CMK (cell line): ENCODE data around the gene PTMS.

Experiments
- DNase-seq: peaks from one replicate; pipeline ENCODE4 v3.0.0-alpha.2; 2010; ENCODE audit warnings: low read depth

The PTMS gene

DNA sequence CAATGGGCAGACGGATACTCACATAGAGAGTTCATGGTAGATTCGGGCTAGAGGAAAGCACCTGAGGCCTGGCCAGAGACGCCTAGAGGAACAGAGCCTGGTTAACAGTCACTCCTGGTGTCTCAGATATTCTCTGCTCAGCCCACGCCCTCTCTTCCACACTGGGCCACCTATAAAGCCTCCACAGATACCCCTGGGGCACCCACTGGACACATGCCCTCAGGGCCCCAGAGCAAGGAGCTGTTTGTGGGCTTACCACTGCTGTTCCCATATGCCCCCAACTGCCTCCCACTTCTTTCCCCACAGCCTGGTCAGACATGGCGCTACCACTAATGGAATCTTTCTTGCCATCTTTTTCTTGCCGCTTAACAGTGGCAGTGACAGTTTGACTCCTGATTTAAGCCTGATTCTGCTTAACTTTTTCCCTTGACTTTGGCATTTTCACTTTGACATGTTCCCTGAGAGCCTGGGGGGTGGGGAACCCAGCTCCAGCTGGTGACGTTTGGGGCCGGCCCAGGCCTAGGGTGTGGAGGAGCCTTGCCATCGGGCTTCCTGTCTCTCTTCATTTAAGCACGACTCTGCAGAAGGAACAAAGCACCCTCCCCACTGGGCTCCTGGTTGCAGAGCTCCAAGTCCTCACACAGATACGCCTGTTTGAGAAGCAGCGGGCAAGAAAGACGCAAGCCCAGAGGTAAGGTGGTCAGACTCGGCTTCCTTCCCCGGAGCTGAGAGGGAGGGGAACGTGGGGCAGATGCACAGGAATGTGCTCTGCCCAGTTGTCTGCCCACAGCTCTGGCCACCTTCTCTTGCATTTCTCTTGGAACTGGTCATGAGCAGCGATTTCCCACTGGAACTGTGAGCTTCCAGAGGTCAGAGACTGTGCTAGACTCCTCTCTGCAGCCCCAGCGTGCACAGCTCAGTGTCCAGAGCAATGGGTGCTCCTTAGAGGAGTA is 23.1 kb downstream of the PTMS start, which contains the start of gene CD4:
CD4 (plus strand) TSS at position 557 of the 953 bp plus-strand sequence. CDS start 10,611 bp downstream, outside the sequence.
- DNase-seq, result peak; percentile 82

DNA sequence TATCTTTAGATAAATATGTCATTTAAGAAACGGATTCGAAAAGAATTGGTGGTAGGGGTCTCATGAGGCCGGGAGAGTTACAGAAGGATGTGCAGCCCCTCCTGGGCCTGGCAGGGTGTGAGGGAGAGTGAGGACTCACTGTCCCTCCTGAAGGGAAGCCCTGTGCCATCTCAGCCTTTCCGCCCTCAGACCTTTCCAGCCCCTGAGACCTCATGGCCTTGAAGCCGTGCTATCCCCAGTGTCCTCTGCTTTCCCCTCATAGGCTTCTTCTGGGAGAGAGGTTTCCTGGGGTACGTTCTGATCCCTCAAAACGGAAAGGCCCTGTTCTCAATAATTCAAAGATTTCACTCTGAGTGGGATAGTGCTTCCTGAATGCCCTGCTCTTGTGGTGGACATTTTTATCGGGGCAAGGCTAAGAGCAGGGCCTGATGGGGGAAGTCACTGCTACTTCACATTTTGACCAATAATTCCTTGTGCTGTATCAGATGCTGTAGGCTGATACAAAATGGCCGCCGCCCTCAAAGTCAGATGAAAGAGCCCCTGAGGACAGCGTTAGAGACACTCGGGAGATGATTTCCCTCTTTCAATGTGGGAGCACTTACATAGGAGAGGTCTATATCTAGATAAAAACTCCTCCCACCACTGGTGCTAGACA is 24.5 kb downstream of the PTMS start:
- DNase-seq, result peak; percentile 56

DNA sequence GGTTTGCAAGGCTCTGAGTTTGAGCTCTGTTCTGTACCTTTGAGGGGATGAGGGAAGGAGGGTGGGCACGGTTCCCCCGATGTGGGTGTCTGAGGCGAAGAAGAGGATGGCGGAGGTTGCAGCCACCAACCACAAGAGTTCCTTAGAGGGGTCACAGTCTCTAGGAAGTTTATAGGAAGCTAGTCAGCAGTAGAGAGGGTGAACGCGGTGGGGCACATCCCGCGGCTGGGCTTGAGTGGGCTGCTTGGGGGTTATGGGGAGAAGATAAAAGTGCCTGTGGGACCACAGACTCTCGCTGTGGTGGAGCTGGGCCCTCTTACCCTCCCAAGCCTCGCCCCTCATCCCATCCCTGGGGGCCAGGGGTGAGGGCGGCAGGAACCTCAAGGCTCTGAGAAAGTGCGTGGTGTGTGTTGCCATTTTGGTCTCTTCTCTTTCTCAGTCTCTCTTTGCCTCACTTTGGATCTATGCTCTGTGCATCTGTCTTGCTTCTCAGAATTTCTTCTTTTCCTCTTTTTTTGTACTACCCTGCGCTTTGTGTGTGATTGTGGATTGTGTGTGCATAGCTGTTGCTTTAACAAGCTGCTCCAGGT is 25.9 kb downstream of the PTMS start:
- DNase-seq, result no peak

DNA sequence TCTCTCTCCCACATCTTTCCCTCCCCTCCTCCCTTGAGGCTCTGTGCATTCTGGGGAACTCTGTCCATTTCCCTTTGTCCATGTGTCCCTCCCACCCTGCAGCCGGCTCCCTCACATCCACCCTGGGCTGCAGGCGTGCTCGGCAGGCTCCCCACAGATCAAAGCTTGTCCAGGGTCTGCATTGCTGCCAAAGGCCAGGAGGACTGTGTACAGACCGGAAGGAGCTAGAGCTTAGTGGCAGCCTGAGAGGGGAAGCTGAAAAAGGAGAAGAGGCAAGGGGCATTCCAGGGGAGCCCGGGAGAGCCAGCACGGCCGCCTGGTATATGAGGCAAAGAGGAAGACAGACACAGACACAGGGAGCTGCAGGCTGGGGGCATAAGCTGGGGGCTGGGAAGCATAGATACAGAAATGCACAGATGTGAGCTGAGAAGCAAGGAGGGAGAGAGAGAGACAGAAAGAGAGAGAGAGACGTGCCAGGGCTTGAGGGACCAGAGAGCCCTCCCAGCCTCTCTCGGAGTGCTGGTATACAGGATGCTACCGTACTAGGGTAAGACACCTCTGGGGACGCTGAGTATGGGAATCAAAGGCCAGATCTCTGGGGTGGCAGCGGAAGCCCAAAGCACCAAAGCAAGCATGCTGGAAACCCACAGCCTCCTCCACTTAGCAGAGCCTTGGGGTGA is 26.5 kb downstream of the PTMS start:
- DNase-seq, result peak; percentile 63

DNA sequence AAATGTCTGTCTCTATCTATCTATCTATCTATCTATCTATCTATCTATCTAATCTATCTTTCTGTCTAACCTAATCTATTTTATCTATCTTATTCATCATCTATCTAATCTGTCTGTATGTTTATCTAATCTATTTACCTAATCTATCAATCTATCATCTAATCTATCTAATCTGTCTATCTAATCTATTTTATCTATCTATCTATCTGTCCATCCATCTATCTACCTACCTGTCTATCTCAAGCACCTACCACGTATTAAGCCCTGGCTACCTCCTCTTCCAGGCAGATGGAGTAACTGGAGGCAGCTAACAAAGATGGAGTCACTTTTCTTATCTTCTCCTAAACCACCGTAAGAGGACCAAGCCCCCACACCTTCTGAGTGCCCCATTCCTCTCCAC is 28.9 kb downstream of the PTMS start:
- no peak for DNase-seq

DNA sequence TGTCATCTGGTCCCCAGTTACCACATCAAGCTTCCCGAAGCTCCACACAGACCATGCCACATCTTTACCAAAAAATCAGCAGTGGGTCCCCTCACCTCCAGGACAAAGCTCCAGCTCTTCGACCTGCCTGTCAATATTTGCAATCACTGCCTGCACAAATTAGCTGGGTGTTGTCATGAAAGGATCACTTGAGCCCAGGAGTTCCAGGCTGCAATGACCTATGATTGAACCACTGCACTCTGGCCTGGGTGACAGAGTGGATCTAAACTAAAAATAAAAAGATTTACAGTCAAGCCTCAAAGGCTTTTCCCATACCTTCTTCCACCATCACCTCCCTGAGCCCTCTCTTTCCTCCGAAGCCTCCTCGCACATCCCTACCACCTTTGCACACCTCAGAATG is 30.4 kb downstream of the PTMS start:
- no peak for DNase-seq

DNA sequence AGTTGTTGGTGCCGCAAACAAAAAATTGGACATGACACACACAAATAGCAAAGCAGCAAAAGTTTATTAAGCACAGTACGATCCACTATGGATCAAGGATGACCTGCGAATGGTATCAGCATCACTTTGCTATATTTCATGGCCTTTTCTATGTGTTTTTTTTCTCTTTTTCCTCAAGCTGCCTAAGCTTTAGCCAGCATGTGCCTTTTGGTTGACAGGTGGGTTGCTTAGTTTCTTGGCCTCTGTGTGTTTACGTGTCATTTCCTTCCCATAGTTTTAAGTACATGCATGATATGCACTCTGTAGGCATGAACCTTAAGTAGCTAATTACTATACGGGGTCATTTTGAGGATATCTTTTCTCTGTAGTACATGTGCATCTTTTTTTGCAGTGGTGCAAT is 33.0 kb downstream of the PTMS start:
- DNase-seq, result no peak

DNA sequence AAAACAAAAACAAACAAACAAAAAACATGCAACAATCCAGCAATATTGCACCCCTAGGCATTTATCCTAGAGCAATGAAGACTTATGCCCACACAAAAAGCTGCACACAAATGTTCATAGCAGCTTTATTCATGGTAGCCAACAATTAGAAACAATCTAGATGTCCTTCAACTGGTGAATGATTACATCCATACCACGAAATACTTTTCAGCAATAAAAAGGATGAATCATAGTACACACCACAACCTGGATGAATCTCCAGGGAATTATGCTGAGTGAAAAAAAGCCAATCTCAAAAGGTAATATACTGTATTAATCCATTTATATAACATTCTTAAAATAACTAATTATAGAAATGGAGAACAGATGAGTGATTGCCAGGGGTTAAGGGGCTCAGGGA is 41.0 kb downstream of the PTMS start:
- no peak for DNase-seq

DNA sequence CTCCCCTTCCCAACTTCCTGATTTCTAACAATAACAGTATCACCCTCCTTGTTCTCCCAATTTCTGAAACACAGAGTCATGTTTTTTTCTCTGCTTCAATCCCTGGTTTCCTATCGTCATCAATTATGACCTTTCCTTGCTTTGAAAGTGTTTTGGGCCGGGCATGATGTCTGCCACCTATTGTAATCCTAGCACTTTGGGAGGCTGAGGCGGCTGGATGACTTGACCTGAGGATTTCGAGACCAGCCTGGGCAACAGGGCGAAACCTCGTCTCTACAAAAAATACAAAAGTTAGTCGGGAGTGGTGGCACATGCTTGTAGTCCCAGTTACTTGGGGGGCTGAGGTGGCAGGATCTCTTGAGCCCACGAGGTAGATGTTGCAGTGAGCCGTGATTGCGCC is 42.9 kb downstream of the PTMS start:
- no peak for DNase-seq

DNA sequence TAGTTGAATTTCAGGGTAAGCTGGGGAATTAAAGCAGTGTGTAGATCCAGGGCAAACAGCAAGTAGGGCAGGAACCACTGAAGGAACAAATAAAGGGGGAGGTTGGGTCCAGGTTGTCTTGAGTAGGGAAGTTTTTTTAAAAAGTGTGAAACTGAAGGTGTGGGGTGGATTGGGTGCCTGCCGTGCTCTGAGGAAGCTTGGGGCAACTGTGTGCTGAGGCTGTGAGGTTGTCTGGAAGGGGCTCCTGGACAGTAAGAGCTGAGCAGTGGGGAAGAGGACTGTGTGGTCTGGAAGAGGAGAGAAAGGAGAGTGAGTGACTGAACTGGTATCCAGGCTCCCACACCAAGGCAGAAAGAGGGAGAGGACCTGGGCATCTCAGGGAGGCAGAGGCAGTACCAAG is 44.6 kb downstream of the PTMS start:
- DNase-seq, result no peak

DNA sequence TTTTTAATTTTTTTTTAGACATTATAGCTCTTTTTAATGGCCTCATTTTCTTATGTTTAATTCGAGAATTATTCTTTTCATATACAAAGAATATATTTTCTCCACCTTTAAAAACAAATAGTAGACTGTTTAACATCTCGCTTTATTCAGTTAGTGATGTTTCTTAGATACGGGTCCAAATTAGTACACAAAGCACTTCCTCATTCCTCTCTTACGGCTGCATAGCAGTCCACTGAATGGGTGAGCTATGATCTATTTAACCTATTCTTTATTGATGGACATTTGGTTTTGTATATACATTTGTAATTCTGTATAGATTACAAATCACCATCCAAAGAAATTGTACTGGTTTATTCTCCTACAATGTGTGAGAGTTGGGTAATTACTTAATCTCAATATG is 47.2 kb downstream of the PTMS start:
- no peak for DNase-seq

DNA sequence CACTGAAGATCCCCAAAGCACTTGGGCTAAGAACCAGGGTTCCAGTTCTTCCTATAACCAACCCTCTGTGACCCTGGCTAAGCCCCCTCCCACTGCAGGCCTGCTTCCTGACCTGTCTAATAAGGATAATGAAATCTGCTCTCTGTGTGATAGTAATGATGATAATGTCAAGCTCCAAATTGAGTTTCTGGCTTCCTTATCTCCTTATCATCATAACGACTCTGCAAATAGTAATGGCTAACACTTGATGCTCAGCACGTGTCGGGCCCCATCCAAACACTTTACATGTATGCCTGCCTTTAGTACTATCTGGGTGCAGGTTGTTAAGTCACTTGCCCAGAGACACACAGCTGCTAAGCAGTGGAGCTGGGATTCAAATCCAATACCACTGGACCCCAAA is 50.4 kb downstream of the PTMS start:
- DNase-seq, result no peak

DNA sequence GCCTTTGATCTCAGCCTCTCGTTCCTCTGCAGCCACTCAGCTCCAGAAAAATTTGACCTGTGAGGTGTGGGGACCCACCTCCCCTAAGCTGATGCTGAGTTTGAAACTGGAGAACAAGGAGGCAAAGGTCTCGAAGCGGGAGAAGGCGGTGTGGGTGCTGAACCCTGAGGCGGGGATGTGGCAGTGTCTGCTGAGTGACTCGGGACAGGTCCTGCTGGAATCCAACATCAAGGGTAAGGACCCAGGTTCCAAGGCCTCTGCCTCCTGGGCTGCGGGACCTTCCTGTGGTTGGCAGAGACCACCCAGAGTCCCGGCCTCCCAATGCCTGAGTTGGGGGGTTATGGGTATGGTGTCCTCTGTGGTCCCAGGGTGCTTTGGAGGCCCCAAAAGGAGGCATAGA is 50.9 kb downstream of the PTMS start:
- no peak for DNase-seq

DNA sequence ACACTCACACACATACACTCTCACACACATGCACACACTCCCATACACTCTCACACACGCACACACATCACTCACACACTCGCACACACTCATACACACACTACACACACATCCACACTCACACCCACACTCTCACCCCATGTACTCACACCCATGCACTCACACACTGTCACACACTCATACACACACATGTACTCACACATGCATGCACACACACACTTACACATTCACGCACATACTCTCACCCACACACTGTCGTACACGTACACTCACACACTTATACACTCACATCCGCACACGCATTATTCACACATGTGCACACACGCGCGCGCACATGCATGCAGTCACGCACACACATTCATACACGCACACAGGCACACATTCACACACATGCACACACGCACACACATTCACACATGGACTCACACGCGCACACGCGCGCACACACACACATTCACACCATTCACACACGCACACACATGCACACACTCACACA is 51.5 kb downstream of the PTMS start:
- DNase-seq, result no peak

DNA sequence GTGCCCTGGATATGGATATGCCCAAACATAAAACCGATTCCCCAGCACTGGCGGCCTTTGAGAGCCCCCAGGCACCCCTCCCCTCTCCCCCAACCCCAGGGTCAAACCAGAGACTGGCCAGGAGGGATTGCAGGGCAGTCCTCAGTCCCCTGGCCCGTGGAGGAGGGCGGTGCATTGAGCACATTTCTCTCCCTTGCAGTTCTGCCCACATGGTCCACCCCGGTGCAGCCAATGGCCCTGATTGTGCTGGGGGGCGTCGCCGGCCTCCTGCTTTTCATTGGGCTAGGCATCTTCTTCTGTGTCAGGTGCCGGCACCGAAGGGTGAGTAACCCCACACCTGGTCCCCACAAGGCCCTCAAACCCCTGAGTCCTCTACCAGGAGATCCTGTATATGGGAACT is 52.1 kb downstream of the PTMS start:
- DNase-seq, result no peak

DNA sequence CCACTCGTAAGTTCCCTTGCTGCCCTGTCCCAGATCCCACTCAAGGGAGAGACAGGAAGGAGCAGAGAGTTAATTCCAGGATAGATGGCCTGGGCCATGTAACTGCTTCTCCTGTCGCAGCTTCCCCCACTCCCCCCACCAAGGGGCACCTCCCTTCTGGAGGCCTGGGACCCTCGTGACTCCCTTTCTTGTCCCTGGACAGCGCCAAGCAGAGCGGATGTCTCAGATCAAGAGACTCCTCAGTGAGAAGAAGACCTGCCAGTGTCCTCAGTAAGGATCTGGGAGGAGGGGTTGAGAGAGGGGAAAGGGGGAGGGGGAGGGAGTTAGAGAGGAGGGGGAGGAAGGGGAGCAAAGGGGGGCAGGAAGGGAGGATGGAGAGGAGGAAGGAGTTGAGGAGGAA is 52.5 kb downstream of the PTMS start:
- DNase-seq, result no peak

DNA sequence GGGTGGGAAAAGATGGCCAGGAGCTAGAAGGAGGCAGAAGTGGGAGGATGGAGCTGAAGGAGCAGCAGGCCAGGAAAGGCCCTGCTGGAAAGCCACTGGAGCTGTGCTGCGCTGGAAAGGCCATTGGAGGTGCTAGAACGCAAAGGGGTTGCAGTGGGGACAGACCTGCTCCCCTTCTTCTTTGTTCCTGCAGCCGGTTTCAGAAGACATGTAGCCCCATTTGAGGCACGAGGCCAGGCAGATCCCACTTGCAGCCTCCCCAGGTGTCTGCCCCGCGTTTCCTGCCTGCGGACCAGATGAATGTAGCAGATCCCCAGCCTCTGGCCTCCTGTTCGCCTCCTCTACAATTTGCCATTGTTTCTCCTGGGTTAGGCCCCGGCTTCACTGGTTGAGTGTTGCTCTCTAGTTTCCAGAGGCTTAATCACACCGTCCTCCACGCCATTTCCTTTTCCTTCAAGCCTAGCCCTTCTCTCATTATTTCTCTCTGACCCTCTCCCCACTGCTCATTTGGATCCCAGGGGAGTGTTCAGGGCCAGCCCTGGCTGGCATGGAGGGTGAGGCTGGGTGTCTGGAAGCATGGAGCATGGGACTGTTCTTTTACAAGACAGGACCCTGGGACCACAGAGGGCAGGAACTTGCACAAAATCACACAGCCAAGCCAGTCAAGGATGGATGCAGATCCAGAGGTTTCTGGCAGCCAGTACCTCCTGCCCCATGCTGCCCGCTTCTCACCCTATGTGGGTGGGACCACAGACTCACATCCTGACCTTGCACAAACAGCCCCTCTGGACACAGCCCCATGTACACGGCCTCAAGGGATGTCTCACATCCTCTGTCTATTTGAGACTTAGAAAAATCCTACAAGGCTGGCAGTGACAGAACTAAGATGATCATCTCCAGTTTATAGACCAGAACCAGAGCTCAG is 53.2 kb downstream of the PTMS start:
- DNase-seq, result no peak

DNA sequence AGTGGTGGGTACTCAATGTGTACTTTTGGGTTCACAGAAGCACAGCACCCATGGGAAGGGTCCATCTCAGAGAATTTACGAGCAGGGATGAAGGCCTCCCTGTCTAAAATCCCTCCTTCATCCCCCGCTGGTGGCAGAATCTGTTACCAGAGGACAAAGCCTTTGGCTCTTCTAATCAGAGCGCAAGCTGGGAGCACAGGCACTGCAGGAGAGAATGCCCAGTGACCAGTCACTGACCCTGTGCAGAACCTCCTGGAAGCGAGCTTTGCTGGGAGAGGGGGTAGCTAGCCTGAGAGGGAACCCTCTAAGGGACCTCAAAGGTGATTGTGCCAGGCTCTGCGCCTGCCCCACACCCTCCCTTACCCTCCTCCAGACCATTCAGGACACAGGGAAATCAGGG is 54.0 kb downstream of the PTMS start:
- no peak for DNase-seq
